GM19035 (cell line): ENCODE data around the gene GPR107.

ENCODE experiments used
- ATAC-seq: cut with Tn5 transposase; IDR thresholded peaks from one replicate; pipeline ENCODE4 v1.9.1; 2021; ENCODE audit not compliant: unreplicated experiment

Gene GPR107

DNA sequence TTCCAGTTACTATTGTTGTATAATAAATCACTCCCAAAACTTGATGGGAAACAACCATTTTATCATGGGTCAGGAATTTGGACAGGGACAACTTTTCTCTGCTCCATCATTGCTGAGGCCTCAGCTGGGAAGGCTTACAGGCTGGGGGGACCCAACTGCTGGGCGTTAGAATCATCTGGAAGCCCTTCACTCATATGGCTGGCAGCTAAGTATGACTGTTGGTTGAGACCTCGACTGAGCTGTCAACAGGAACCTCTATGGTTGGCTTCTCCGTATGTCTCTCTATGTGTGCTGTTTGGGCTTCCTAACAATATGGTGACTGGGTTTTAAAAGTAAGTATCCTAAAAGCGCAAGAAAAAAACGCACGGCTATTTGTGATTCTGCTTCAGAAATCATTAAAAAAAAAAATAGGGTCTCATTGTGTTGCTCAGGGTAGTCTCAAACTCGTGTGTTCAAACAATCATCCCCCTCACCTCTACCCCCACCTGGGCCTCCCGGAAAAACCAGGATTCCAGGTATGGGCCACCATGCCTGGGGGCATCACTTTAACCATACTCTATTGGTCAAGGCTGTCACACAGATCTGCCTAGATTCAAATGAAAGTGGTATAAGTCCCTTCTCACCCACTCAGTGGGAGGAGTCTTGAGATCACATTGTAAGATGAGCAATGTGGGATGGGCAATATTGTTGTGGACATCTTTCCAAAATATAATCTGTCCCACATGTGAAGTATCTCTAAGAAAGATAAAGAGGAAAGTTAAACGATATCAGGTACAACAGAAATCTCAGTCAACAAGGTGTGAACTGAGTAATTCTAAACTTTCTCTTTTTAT lies 26.0 kb upstream of the GPR107 start:
- ATAC-seq, result no peak

GRCh38 chr9:130028493-130029222 lies 25.0 kb upstream of the GPR107 start:
- no peak for ATAC-seq

DNA sequence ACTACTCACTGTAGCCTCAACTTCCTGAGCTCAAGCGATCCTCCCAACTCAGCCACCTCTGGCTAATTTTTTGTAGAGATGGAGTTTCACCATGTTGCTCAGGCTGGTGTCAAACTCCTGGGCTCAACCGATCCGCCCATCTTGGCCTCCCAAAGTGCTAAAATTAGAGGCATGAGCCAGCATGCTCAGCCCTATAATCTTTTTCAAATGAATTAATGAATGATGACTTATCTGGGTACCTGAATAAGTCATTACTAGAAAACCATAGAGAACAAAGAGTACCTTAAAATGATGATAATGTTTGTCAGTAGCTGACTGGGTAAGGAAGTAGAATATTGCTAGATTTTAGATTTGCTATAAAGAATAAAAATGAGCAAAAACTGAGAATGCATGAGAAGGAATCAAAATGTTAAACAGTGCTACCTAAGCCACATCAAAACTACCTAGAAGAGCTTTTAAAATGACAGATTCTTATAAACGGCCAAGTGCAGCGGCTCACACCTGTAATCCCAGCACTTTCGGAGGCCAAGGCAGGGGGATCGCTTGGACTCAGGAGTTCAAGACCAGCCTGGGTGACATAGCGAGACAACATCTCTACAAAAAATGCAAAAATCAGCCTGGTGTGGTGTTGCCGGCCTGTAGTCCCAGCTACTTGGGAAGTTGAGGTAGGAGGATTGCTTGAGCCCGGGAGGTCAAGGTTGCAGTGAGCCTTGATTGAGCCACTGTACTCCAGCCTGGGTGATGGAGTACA lies 24.3 kb upstream of the GPR107 start:
- no peak for ATAC-seq

DNA sequence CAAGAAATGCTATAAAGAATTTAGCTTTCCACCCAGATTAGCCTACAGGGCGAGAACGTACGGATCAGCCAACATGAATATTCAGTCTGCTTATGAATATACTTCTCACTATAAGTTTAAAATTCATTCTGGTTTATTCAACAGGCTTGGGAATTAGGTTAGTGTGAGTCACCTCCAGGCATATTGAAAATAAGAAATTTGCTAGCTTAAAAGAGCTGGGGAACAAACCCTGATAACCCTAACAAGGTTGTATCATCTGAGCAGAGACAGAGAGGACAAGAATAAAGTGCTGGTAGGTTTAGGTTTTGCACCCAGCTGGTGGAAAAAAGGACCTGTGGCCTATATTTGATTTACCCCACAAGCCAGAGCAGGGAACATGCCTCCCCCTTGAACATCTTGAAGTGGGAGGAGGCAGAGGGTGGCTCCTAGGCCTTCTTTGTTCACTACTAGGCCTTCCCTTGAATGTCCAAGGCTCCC lies 23.0 kb upstream of the GPR107 start:
- no peak for ATAC-seq

GRCh38 chr9:130034570-130034969 lies 19.1 kb upstream of the GPR107 start:
- ATAC-seq, result no peak

- ATAC-seq, result no peak
Observed at GRCh38 chr9:130036099-130036498, 17.6 kb upstream of the GPR107 start.

DNA sequence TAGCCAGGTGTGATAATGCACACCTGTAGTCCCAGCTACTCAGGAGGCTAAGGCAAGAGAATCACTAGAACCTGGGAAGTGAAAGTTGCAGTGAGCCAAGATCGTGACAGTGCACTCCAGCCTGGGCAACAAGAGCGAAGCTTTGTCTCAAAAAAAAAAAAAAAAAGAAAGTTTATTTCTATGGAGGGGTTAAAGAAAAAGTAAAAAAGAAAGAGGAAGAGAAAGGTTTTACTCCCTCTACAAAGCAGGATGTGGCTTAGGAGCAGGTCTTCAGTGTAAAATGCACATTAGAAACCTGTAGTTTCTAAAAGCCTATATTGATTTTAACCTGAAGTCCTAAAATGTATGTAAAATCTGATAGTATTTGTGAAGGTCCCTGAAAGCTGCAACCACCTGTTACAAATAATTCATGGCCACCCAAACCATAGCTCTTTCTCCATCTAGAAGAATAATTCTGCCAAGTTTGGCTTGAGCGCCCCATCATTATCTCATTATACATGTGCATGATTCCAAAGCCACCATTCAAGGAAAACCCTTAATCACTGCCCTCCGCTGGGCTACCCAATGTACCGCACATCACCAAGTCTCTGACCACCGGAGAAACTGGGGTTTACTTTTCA lies 14.1 kb upstream of the GPR107 start:
- no peak for ATAC-seq

DNA sequence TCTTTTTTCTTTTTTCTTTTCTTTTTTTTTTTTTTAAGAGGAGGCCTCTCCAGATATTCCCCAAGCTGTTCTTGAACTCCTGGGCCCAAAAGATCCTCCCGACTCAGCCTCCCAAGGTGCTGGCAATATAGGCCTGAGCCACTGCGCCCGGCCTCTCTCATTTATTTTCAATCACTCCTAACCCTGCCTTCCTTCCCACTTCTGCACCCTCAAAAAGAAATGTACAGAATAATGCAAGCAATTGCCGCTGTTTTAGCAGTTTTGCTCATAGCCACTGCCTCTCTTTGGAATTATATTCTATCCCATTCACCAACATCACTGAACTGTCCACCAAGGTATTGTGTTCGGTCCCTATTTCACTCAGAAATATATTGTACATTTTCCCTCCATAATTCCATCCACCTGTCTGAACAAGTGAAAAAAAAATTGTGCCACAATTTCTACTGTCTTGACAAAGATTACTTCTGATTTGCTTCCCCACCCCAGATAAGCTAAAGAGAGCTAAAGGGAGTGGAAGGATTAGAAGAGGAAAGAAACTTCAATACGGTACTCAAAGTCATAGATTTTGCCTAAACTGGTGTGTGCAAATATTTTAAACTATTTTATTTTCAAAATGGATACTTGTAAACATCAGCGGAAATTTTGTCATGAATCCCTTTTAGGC lies 12.6 kb upstream of the GPR107 start:
- no peak for ATAC-seq

- ATAC-seq, result no peak
Observed at GRCh38 chr9:130041648-130042405, 11.9 kb upstream of the GPR107 start.

- no peak for ATAC-seq
Observed at GRCh38 chr9:130042406-130042884, 11.3 kb upstream of the GPR107 start.

GRCh38 chr9:130042885-130043653 lies 10.6 kb upstream of the GPR107 start, which contains the start of gene FNBP1:
FNBP1 (minus strand) TSS chr9:130043189; CDS start chr9:130042975, 214 bp downstream.
- peak; percentile 40 for ATAC-seq

- ATAC-seq, result peak; percentile 3
Observed at GRCh38 chr9:130043654-130044623, 9.8 kb upstream of the GPR107 start.

- ATAC-seq, result no peak
Observed at GRCh38 chr9:130045725-130046450, 7.8 kb upstream of the GPR107 start.

- ATAC-seq, result no peak
Observed at GRCh38 chr9:130049431-130050210, 4.1 kb upstream of the GPR107 start.

- ATAC-seq, result no peak
Observed at GRCh38 chr9:130050462-130050861, 3.2 kb upstream of the GPR107 start.

DNA sequence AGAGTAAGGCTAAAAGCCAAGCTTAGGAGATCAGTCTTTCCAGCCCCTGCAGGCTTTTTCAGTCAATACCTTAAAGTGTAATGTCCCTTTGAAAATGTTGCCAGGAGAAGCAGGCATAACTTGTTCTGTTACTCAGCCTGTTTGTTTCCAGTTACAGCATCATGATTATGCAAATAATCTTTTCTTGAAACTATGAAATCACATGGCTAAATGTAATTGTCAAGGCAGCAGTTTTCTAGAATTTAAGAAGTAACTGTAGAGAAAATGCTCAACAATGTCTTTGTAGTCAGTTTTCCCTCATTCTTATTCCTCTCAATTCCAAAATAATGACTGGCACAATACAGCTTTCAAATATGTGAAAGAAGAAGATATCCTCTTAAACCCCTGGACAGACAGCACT lies 1.9 kb upstream of the GPR107 start:
- ATAC-seq, result no peak
